ENCODE measurements around the gene PAK3. TPM values are rescaled to one million over a fixed set of nuclear protein-coding genes. Genes with fewer than 3 reads are reported as not detected.

PAK3 gene
- total RNA-seq, 1 donor from 2014 or later: 0.27 TPM

GRCh38 chrX:111102636-111103035 lies 6.6 kb downstream of the PAK3 start:
- H3K27ac ChIP-seq (replicated peaks): no peak overlapping the region
- no peak overlapping the region for H3K4me3 ChIP-seq
- intact Hi-C loops (cut with micrococcal nuclease): no loop called here
- no peaks in the 10 kb centered on the region for H3K36me3 ChIP-seq
- no peaks in the 10 kb centered on the region for H3K4me1 ChIP-seq
- H3K9me3 ChIP-seq (replicated peaks): no peaks in the 10 kb centered on the region
- TF ChIP-seq CTCF (IDR thresholded peaks at IDR 0.05; ENCODE audit: borderline replicate concordance): no peak
- no peak for DNase-seq
- H3K27me3 ChIP-seq (ENCODE audit: low read depth): no peaks in the 10 kb centered on the region

- no peak overlapping the region for H3K27ac ChIP-seq (replicated peaks)
- no peak for TF ChIP-seq CTCF (IDR thresholded peaks at IDR 0.05; ENCODE audit: borderline replicate concordance)
- H3K36me3 ChIP-seq: no peaks in the 10 kb centered on the region
- no peak overlapping the region for H3K4me3 ChIP-seq
- intact Hi-C loops (cut with micrococcal nuclease): no loop called here
- H3K9me3 ChIP-seq (replicated peaks): no peaks in the 10 kb centered on the region
- H3K4me1 ChIP-seq: no peaks in the 10 kb centered on the region
- no peak for DNase-seq
- H3K27me3 ChIP-seq (ENCODE audit: low read depth): no peaks in the 10 kb centered on the region
Measured at GRCh38 chrX:111103246-111103645, 7.3 kb downstream of the PAK3 start.

GRCh38 chrX:111110098-111110775 lies 14.2 kb downstream of the PAK3 start:
- no peak for TF ChIP-seq CTCF (IDR thresholded peaks at IDR 0.05; ENCODE audit: borderline replicate concordance)
- no peak for DNase-seq
- Histone ChIP-seq H3K36me3 (no peaks in the 10 kb centered on the region), H3K4me1 (no peaks in the 10 kb centered on the region), H3K27me3 (ENCODE audit: low read depth) (no peaks in the 10 kb centered on the region), H3K27ac (replicated peaks) (no peak overlapping the region), H3K9me3 (replicated peaks) (no peaks in the 10 kb centered on the region), H3K4me3 (no peak overlapping the region)
- intact Hi-C loops (cut with micrococcal nuclease): no loop called here

DNA sequence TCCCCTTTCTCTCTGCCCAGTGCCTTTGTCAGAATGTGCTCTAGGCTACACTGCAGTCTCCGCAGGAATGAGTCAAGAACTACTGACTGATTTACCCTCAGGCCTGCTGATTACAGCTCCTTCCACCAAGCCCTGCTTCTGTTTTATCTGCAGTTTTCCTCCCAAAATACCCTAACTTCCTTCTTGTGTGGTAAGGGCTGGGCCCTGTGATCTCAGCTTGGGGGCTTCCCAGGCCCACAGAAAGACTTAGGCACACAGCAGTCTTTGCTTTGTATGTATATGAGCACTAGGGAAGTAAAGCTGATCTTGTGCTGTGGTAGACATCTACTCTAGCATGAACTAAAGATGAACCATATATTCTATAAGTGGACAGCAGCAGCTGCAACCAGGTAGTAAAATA lies 18.8 kb downstream of the PAK3 start:
- H3K4me1 ChIP-seq: no peaks in the 10 kb centered on the region
- no peak overlapping the region for H3K4me3 ChIP-seq
- intact Hi-C loops (cut with micrococcal nuclease): no loop called here
- TF ChIP-seq CTCF (IDR thresholded peaks at IDR 0.05; ENCODE audit: borderline replicate concordance): no peak
- no peaks in the 10 kb centered on the region for H3K27me3 ChIP-seq (ENCODE audit: low read depth)
- DNase-seq: no peak
- no peaks in the 10 kb centered on the region for H3K9me3 ChIP-seq (replicated peaks)
- H3K27ac ChIP-seq (replicated peaks): no peak overlapping the region
- H3K36me3 ChIP-seq: no peaks in the 10 kb centered on the region

- Histone ChIP-seq H3K4me3 (no peak overlapping the region), H3K4me1 (no peaks in the 10 kb centered on the region), H3K9me3 (replicated peaks) (no peaks in the 10 kb centered on the region), H3K27me3 (ENCODE audit: low read depth) (no peaks in the 10 kb centered on the region), H3K27ac (replicated peaks) (no peak overlapping the region), H3K36me3 (no peaks in the 10 kb centered on the region)
- DNase-seq: no peak
- no peak for TF ChIP-seq CTCF (IDR thresholded peaks at IDR 0.05; ENCODE audit: borderline replicate concordance)
- intact Hi-C loops (cut with micrococcal nuclease): no loop called here
Measured at GRCh38 chrX:111116666-111117065, 20.7 kb downstream of the PAK3 start.
